GM12864 (cell line): ENCODE results near the gene FARSA.

ENCODE experiments used
- DNase-seq: peaks from one replicate; pipeline ENCODE4 v3.0.0-alpha.2; 2011; ENCODE audit warnings: low read depth
- H3K4me3 ChIP-seq: 2 replicates; pipeline ENCODE4 v1.5.1; 2011; ENCODE audit warnings: mild to moderate bottlenecking, low read depth, low read length, control low read depth
- TF ChIP-seq, protein P1 (sequence below): IDR thresholded peaks from 2 replicates; pipeline ENCODE4 v1.5.1; 2011; ENCODE audit warnings: low read depth, mild to moderate bottlenecking, moderate library complexity, low read length, control low read depth, inconsistent platforms; ENCODE audit errors: missing control alignments

The FARSA gene

DNA sequence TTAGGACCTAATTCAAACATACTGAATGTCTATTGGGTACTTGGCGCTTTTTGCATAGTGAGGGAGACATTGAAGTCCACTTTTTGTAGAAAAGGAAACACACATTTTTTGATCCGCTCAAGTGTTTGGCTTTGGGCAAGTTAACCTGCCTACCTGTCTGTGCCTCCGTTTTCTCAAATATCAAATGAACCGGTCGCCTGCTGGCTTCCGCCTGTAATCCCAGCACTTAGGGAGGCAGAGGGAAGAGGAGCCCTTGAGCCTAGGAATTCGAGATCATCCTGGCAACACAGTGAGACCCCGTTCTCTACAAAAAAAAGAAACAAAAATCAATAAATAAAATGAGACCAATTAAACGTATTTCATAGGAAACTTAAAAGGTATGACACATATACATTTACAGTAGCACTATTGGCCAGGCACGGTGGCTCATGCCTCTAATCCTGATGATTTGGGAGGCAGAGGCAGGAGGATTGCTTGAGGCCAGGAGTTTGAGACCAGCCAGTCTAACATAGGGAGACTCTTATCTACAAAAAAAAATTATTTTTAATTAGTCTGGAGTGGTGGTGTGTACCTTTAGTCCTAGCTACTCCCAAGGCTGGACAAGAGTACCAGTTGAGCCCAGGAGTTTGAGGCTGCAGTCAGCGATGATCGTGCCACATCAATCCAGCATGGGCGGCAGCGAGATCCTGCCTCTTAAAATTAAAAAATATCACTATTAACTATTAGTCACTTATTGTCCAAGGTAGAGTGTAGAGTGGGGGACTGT is 13.4 kb upstream of the FARSA start:
- DNase-seq = no peak
- TF ChIP-seq, protein P1, sequence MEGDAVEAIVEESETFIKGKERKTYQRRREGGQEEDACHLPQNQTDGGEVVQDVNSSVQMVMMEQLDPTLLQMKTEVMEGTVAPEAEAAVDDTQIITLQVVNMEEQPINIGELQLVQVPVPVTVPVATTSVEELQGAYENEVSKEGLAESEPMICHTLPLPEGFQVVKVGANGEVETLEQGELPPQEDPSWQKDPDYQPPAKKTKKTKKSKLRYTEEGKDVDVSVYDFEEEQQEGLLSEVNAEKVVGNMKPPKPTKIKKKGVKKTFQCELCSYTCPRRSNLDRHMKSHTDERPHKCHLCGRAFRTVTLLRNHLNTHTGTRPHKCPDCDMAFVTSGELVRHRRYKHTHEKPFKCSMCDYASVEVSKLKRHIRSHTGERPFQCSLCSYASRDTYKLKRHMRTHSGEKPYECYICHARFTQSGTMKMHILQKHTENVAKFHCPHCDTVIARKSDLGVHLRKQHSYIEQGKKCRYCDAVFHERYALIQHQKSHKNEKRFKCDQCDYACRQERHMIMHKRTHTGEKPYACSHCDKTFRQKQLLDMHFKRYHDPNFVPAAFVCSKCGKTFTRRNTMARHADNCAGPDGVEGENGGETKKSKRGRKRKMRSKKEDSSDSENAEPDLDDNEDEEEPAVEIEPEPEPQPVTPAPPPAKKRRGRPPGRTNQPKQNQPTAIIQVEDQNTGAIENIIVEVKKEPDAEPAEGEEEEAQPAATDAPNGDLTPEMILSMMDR = no peak
- peak overlapping the region; percentile 69 for H3K4me3 ChIP-seq

DNA sequence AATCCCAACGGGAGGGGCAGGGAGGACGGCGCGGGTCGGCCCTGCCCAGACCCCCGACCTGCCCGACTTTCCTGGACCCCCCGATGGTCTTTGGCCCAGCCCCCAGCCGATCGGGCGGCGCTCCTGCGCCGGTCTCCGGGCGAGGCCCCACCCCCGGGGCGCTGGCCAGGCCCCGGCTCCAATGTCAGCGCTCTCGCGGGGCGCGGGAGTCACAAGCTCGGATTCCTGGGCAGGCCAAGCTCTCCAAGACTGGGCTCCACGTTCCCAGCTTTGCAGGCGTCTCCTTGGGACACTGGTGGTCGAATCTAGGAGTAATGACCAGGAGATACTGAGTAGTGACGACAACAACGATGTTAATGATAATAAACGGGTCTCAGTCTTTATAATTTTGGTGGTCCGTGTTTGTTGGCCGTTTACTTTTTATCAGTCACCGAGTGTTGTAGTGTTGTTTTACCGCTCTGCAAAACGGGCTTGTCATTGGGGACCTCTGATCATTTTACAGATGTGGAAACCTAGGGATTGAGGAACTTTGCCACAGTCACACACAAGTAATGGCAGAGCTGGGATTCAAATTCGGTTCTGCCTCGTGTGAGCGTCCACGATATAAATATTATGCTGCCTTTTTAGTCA is 12.7 kb upstream of the FARSA start:
- TF ChIP-seq, protein P1 = no peak
- no peak for DNase-seq

GRCh38 chr19:12945479-12946091 is 12.1 kb upstream of the FARSA start, which contains the start of gene RAD23A:
RAD23A (plus strand) TSS chr19:12945862; CDS start chr19:12945949, 87 bp downstream.
- peak within 1 kb of the TSS; percentile 69 for H3K4me3 ChIP-seq
- peak; percentile 94 for DNase-seq
- TF ChIP-seq, protein P1 = no peak

More for the DNA sequence above, 12.7 kb upstream of the FARSA start:
- H3K4me3 ChIP-seq = peak overlapping the region; percentile 69

- DNase-seq = no peak
- TF ChIP-seq, protein P1 = no peak
- H3K4me3 ChIP-seq = peak overlapping the region; percentile 24; the same call in 1 of the 2 replicates
Measured at GRCh38 chr19:12944104-12944674, 10.7 kb upstream of the FARSA start.

DNA sequence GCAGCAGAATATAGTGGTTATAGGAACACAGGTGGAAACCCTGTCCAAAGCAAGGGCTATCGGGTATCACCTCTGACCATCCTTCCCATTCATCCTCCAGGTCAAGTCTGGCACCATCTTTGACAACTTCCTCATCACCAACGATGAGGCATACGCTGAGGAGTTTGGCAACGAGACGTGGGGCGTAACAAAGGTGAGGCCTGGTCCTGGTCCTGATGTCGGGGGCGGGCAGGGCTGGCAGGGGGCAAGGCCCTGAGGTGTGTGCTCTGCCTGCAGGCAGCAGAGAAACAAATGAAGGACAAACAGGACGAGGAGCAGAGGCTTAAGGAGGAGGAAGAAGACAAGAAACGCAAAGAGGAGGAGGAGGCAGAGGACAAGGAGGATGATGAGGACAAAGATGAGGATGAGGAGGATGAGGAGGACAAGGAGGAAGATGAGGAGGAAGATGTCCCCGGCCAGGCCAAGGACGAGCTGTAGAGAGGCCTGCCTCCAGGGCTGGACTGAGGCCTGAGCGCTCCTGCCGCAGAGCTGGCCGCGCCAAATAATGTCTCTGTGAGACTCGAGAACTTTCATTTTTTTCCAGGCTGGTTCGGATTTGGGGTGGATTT is 10.0 kb upstream of the FARSA start:
- TF ChIP-seq, protein P1 = no peak
- H3K4me3 ChIP-seq = peak overlapping the region; percentile 3
- DNase-seq = no peak

DNA sequence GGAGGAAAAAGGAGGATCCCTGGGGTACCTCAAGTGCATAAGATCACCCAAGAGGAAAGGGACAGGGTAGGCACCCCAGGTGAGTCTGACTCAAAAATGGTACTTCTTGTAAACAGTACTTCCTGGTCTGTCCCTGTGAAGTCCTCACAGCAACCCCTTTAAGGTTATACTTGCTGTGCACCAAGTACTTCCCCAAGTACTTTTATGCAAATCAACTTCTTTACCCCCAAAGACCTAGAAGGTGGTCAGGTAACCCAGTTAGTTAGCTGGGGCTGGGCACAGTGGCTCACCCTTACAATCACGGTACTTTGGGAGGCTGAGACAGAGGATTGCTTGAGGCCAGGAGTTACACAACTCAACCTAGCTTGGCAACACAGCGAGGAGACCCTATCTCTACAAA is 7.4 kb upstream of the FARSA start:
- H3K4me3 ChIP-seq = peak overlapping the region; percentile 81
- TF ChIP-seq, protein P1 = no peak
- no peak for DNase-seq
